NT2/D1 (cell line): Measurements from ENCODE around the gene ST8SIA2.

ENCODE experiments used
- SUZ12 ChIP-seq: IDR thresholded peaks from 2 replicates; pipeline ENCODE4 v1.6.1; 2011; ENCODE audit not compliant: insufficient read length, insufficient read depth; ENCODE audit errors: extremely low read depth
- YY1 ChIP-seq: IDR thresholded peaks from 2 replicates; pipeline ENCODE4 v1.6.1; 2011; ENCODE audit not compliant: insufficient read length, insufficient read depth
- ZNF274 ChIP-seq: IDR thresholded peaks from 2 replicates; pipeline ENCODE4 v1.6.1; 2011; ENCODE audit warnings: mild to moderate bottlenecking, low read depth, low read length

- TF ChIP-seq ZNF274, result no peak
- no peak for TF ChIP-seq YY1
- TF ChIP-seq SUZ12, result no peak
Observed at GRCh38 chr15:92454555-92455105, 60.9 kb downstream of the ST8SIA2 start.
